Pons (tissue), 1 donor: ENCODE data around the gene ZNF581.
A peak's percentile ranks its signal among the peaks of the same experiment; 100 is the strongest.

Experiments used
- DNase-seq: peaks from one replicate; pipeline ENCODE4 v3.0.0-alpha.2; 2016; ENCODE audit warnings: low spot score

The ZNF581 gene

DNA sequence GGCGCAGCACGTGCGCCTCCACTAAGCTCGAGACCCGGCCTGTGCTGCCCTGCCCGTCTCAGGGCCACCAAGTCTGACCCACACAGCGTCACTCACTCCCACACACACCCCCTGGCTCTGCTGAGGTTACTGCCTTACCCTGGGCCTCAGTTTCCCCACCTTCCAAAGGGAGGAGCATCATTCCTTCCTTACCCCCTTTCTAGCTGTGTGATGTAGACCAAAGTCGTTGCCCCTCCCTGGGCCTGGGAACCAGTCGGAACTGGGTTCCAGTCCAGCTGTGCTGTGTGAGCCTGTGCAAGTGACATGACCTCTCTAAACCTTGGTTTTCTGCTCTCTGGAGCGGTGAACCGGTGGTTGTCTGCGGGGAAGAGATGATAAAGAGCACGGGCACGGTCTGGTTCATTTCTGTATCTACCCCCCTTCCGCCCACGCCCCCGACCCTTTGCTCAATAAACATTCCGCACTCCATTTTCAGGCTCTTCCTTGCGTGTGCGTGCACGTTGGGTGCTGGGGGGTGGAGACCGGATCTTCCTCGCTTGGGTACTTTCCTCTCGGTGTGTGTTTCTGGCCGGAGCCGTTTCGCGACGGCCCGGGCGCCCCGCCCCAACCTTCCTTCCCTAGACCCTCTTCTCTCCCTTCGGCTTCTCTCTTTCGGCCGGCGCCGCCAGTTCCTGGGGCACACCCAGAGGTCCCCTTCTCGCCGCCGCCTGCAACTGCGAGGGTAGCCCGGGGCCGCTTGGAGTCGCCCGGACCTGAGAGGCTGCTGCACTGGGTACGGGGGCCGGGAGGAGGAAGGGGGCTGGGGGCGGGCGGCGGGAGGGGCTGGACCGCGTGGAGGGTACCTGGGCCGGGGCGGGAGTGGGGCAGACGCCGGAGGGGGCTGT lies at the start of gene ZNF581:
Gene ZNF581, plus strand, starts transcription at position 647 of the 884 bp plus-strand sequence. CDS start 923 bp downstream, outside the sequence.
- DNase-seq, result no peak

DNA sequence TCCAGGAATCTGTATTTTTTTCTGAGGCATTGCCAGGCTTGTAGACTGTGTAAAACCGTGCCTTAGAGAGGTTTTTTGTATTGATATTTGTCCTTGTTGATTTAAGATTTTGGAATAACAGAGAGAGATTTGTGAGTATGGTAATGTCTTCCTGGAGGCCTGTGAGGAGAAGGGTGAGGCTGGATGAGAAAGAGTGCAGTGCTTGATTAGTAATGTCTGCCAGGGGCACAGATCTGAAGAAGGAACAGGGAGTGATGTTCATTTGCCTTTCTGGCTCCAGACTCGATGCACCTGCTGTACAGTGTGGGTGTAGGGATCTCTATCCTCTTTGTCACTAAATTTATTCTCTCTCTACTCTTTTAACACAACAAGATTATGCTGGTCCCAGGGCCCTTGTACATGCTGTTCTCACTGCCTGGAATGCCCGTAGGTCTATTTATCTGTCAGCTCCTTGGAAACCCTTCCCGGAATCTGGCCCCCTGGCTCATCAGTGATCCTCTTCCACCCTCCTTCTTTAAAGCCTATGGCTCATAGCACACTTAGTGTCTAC lies 48.4 kb upstream of the ZNF581 start:
- DNase-seq, result no peak

GRCh38 chr19:55596304-55596703 lies 47.1 kb upstream of the ZNF581 start:
- no peak for DNase-seq

DNA sequence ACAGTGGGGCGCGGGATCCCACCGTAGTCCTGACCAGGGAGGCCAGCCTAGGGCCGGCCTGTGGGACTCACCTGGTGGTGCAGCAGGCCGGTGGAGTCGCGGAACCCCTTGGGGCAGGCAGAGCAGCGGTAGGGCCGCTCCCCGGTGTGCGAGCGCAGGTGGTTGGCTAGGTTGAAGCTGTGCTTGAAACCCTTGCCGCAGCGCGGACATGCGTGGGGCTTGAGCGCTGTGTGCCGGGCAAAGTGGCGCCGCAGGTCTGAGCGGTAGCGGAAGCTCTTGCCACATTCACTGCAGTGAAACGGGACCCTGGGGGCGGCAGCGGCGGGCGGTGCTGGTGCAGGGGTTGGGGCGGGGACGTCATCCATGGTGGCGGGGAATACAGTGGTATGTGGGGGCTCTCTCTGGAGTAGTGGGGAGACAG lies 45.9 kb upstream of the ZNF581 start:
- DNase-seq, result no peak

GRCh38 chr19:55598034-55598433 lies 45.4 kb upstream of the ZNF581 start:
- no peak for DNase-seq

GRCh38 chr19:55598719-55599467 lies 44.6 kb upstream of the ZNF581 start:
- peak; percentile 95 for DNase-seq

- DNase-seq, result peak; percentile 100
Observed at GRCh38 chr19:55599468-55599841, 44.0 kb upstream of the ZNF581 start, which contains the start of gene FIZ1. FIZ1 (minus strand) TSS chr19:55599517; CDS start chr19:55597865, 1,652 bp downstream.

DNA sequence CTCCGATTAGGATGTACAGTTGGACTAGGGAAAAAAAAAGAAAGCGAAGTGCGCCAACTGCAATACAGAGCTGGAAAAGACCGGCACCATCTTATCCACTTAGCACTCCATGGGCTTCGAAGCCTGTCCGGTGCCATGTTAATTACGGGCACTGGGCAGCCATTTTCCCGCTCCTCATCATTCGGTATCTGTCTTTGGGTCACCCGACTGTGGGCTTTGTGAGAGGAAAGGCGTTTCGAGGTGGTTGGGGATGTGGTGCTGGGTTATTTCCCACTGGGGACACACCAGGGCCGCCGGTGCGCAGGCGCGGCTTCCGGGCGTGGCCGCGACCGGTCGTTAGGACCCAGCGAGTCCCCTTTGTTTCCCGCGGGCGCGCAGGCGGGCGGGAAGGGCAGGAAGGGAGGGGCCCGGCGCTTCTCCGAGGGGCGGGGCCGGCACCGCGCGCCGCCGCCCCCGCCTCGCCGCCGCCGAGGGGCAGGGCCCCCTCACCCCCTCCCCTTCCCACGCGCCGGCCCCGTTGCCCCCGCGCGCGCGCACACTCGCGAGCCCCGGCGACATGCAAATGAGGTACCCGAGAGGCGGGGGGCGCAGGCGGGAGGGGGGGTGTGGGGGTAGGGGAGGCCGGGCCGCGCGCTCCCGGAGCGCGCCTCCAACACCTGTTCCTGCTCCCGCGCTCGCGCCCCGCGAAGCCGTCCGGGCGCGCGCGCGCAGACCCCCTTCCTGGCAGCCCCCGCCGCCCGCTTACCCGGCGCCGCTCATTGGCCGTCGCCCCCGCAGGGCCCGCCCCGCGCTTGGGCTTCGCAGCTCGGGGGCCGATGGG lies 43.4 kb upstream of the ZNF581 start, which contains the start of gene ZNF524:
Gene ZNF524, plus strand, starts transcription at position 447 of the 820 bp plus-strand sequence. CDS start 1,825 bp downstream, outside the sequence.
- peak; percentile 96 for DNase-seq

DNA sequence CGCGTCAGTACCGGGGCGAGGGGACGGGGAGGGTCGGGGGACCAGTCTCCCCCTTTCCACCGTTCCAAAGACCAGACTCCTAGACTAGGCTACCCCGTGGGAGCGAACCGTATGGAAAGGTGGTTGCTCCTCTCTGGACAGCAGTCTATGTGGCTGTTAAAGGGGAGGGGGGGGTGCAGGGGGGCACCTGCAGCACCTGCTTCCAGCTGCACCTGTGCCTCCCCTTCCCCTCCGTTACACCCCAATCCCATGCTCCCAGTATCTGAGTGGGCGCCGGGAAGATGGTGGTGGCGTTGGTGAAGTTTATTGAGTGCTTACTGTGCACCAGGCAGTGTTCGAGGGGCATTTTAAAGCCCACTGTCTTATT lies 42.8 kb upstream of the ZNF581 start:
- DNase-seq, result peak; percentile 20

DNA sequence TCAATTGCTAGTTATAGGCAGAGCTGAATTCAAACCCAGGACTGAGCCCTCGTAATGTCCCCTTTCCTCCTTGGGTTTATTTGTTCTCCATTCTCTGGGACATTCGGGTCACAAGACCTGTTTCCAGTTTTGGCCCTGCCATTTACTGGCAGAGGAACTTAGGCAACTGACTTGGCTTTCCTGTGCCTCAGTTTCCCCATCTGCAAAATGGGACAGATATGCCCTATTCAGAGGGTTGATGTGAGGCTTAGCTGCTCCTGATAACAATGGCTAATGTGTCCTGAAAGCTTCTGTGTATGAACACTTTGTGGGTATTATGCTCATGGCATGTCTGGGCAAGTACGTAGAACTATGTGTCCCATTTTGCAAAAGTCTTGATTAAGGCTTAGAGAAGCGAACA lies 42.4 kb upstream of the ZNF581 start:
- DNase-seq, result peak; percentile 52

DNA sequence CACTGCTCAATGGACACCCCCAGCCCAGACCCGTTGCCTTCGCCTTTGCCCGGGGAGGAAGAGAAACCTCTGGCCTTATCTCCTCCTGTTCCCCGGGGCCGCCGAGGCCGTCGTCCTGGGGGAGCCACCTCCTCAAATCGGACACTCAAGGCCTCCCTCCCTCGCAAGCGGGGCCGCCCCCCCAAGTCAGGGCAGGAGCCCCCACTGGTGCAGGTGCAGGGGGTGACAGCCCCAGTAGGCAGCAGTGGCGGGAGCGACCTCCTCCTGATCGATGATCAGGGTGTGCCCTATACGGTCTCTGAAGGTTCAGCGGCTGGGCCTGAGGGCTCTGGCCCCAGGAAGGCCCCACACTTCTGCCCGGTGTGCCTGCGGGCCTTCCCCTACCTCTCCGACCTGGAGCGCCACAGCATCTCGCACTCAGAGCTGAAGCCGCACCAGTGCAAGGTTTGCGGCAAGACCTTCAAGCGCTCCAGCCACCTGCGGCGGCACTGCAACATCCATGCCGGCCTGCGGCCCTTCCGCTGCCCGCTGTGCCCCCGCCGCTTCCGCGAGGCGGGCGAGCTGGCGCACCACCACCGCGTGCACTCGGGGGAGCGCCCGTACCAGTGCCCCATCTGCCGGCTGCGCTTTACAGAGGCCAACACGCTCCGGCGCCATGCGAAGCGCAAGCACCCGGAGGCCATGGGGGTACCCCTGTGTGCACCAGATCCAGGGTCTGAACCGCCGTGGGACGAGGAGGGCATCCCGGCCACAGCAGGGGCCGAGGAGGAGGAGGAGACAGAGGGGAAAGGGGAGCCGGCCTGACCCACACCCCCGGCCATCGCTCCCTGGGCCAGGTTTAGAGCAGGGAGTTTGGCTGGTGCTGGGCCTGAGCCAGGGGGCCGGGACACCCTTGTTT lies 41.1 kb upstream of the ZNF581 start:
- DNase-seq, result no peak

DNA sequence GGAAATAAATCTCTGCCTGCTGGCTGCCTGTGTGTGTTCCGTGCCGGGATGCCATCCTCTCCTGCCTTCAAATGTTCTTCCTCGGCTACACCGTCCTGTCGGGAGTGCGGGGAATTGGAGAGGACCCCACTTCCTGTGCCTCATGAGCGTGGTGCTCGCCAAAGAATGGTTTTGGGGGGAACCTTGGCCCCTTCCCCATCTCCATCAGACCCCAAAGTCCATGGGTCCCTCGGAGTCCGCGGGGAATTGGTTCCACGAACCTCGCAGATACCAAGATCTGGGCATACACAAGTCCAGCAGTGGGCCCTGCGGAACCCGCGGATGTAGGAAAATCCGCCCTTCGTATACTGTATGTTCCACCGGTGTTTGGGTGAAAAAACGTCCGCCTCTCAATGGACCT lies 40.3 kb upstream of the ZNF581 start:
- DNase-seq, result no peak

- DNase-seq, result no peak
Observed at GRCh38 chr19:55603581-55604292, 39.7 kb upstream of the ZNF581 start.

- DNase-seq, result peak; percentile 88
Observed at GRCh38 chr19:55605207-55605636, 38.2 kb upstream of the ZNF581 start.

GRCh38 chr19:55605637-55606470 lies 37.6 kb upstream of the ZNF581 start, which contains the start of gene ZNF865:
ZNF865 (plus strand) TSS chr19:55605647; CDS start chr19:55613619, 7,972 bp downstream.
- DNase-seq, result peak; percentile 77

DNA sequence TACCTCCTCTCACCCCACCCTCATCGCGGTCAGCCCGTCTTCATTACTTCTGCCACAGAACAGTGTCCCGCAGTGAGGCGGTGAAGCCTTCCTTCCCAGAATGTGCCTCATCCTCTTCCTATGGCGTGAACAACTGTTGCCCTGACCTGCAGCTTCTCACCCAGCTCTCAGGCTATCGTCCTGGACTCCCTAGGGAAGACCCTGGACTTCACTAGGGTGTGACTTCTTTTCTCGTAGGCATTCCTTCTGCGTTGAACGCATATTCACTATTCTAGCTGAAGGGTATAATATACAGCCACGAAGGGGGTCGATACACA lies 37.0 kb upstream of the ZNF581 start:
- no peak for DNase-seq

- DNase-seq, result no peak
Observed at GRCh38 chr19:55606817-55607216, 36.6 kb upstream of the ZNF581 start.

DNA sequence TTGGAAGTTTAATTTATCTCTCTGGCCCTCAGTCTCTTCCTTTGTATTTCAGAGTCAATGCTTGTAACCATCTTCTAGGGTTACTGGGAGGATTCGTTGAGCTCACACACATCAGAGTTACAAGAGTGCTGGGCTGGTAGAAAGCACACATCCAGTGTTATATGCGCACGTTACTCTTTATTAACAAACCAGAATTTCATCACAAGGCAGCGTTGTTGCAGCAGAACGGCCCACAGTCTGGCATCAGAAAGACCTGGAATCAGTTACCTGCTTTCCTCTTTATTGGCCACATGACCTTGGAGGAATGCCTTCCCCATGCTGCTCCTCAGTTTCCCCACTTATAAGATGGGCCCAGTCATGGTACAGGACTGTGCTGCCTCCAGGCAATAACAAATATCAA lies 34.1 kb upstream of the ZNF581 start:
- DNase-seq, result no peak
